GM10847 (cell line): ENCODE data around the gene PARN.

Experiments used
- POLR2A ChIP-seq: IDR thresholded peaks from 2 replicates; pipeline ENCODE4 v1.6.1; 2011; ENCODE audit not compliant: insufficient read length; ENCODE audit errors: extremely low read depth

The PARN gene

DNA sequence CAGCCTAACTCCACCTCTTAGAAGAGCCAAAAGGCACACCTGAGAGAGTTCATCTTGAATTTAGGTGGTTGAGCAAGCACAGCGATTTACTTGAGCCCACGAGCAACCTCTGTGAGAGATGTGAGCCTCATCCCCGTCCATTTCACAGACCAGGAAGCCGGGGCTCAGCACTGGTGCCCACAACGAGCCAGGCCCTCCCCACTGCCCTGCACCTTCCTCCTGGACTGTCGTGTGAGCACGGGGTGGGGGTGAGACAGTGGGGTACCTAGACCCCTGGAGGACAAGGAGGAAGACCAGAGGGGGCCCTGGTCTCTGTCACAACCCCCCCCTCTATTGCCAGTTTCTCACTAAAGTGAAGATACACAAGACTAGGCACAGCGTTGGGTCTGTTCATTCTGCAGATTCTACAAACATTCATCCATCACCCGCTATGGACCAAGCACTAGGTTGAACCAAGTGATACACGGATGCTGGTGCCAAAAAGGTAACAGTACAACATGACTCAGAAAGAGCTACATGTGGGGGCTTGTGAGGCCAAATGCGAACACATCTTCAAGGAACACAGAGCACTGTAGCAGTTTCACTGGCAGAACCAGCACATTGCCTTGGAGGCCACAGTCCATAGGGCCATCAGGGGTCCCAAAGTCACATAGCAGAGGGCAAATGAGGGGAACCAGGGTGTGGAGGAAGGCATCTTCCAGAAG, 231.9 kb downstream of the PARN start:
- no peak for TF ChIP-seq POLR2A

DNA sequence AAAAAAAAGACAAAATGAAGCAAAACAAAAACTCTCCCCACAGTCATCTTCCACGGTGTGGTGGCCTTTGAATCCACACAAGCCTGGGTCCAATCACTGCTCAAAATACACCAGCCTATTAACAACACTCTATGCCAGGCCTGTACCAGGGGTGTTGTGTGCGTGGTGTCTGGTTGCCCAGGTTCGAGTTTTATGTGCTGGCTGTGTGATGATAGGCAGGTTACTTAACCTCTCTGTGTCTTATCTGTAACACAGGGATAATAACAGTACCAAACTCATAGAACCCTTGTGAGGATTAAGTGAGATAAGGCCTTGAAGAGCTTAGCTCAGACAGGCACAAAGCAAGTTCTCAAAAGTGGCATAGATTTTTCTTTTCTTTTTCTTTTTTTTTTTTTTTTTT, 235.2 kb downstream of the PARN start:
- no peak for TF ChIP-seq POLR2A

DNA sequence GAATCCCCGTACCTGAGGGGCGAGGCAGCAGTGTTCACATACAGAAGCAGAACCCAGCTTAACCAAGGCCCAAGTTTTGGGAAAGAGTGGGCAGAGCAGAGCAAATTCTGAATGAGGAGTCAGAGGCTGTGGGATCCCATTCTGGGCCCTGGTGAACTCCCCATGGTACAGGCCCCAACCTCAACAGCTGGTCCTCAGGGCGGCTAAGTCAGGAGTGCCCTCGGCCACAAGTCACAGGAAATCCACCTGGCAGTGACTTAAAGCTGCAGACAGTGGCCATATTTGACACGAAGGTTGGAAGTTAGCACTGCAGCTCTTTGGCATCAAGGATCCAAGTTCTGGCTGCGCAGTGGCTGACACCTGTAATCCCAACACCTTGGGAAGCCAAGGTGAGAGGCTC, 237.1 kb downstream of the PARN start:
- TF ChIP-seq POLR2A: no peak

DNA sequence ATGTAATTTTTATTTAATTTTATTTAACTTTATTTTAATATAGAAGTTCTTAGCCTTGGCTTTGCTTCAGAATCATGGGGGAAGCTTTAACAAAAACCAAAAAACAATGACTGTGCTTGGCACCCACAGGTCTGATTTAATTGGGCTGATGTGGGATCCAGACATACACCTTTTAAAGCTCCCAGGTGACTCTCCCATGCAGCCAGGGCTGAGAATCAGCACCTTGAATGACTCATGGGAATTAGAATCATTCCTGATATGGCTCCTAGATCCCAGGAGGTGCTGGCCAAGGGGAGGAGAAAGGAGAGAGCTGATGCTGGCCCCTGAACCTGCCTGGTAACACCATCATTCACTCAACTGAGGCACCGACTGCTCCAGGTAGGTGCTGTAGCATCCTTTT, 240.7 kb downstream of the PARN start:
- TF ChIP-seq POLR2A: no peak

DNA sequence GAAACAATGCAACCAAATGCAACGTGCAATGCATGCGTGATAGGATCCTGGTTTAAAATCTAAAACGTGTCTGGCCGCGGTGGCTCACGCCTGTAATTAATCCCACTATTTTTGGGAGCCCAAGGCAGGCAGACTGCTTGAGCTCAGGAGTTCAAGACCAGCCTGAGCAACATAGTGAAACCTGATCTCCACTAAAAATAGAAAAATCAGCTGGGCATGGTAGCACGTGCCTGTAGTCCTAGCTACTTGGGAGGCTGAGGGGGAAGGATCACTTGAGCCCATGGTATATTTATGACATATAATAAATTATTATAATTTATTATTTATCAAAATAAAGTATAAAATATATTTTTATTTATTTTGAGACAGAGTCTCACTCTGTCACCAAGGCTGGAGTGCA, 241.8 kb downstream of the PARN start:
- no peak for TF ChIP-seq POLR2A

DNA sequence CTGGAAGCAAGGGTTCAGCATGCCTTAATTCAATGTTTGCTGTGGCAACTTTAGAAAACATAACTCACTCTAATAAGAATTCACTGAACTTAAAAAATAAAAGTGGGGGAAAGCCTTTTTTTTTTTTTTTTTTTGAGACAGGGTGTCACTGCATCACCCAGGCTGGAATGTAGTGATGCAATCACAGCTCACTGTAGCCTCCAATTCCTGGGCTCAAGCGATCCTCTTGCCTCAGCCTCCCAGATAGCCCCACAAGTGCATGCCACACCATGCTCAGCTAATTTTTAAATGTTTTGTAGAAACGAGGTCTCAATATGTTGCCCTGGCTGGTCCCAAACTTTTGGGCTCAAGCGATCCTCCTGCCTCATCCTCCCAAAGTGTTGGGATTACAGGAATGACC, 243.9 kb downstream of the PARN start:
- TF ChIP-seq POLR2A: no peak
